HCT116 (cell line): ENCODE measurements around the gene OR2B6. TPM values are rescaled to one million over a fixed set of nuclear protein-coding genes. Genes with fewer than 3 reads are reported as not detected.

Experiments
- ATAC-seq: fragments of 200-7000 bp; cut with Tn5 transposase; 2 replicates; pipeline ENCODE4 v1.9.1; 2020; ENCODE audit warnings: mild to moderate bottlenecking, moderate library complexity
- BruUV-seq: library from RNA; stranded (reverse); fragments of 400-500 nt; replicated peaks from 2 replicates; lab custom pipeline; 2021; lab: Mats Ljungman, UMichigan
- CTCF ChIA-PET: fragments of 300-600 bp; sonication (Branson Sonifier 250); formaldehyde crosslinking; loops from one replicate; lab custom pipeline; 2021; ENCODE audit warnings: antibody characterized with exemption; lab: Charles Lee
- POLR2A ChIA-PET: fragments of 300-600, 350-600 bp; sonication (Branson Sonifier 250); formaldehyde crosslinking; loops from one replicate; lab custom pipeline; 2021; ENCODE audit warnings: antibody characterized with exemption; lab: Charles Lee
- RAD21 ChIA-PET, 2 experiments: fragments of 300-600 bp; sonication (Branson Sonifier 250); formaldehyde crosslinking; loops; one replicate each; lab custom pipeline; 2023; ENCODE audit warnings: low total read pairs in 2 of 2; ENCODE audit not compliant: uncharacterized antibody in 2 of 2, unreplicated experiment in 2 of 2, low non-redundant PET in 1 of 2; lab: Charles Lee
- DNase-seq: peaks from one replicate; pipeline ENCODE4 v3.0.0-alpha.2; 2010; ENCODE audit warnings: low read depth, low spot score
- H2AFZ ChIP-seq: fragments of 200-600 bp; shearing (Covaris generic), sonication (generic); 2 replicates; pipeline ENCODE4 v1.6.1; 2017; ENCODE audit warnings: low read depth, mixed run types, mixed read lengths, antibody characterized with exemption, low read length; ENCODE audit not compliant: poor library complexity, severe bottlenecking
- H3K27ac ChIP-seq: 2 replicates; pipeline ENCODE4 v1.5.1; 2012; ENCODE audit warnings: low read depth, low read length
- H3K27me3 ChIP-seq: fragments of 200-600 bp; sonication (generic); 2 replicates; pipeline ENCODE4 v1.6.1; 2016; ENCODE audit warnings: mixed run types, low read length, mixed read lengths; ENCODE audit not compliant: insufficient read depth
- H3K36me3 ChIP-seq, 2 experiments: fragments of 200-500 bp in 1 of 2; fragments of 200-600 bp in 1 of 2; sonication (Bioruptor generic) in 1 of 2; sonication (generic) in 1 of 2; 2 replicates each; pipeline versions ENCODE4 v1.5.1 to v1.6.1; 2014 to 2016; ENCODE audit warnings: low read length in 2 of 2, inconsistent platforms in 1 of 2, mixed read lengths in 1 of 2, mixed run types in 1 of 2; ENCODE audit not compliant: insufficient read depth in 2 of 2, control insufficient read depth in 1 of 2
- H3K4me1 ChIP-seq, 2 experiments: fragments of 200-600 bp in 1 of 2; sonication (generic) in 1 of 2; 2 replicates each; pipeline versions ENCODE4 v1.5.1 to v1.6.1; 2012 to 2017; ENCODE audit warnings: low read length in 2 of 2, inconsistent platforms in 1 of 2, mild to moderate bottlenecking in 1 of 2, mixed read lengths in 1 of 2, mixed run types in 1 of 2, moderate library complexity in 1 of 2; ENCODE audit not compliant: insufficient read depth in 2 of 2, control insufficient read depth in 1 of 2
- H3K4me2 ChIP-seq: fragments of 200-600 bp; sonication (generic); 2 replicates; pipeline ENCODE4 v1.6.1; 2017; ENCODE audit warnings: mixed run types, low read length, mixed read lengths
- H3K4me3 ChIP-seq, 2 experiments: fragments of 200-600 bp in 1 of 2; sonication (generic) in 1 of 2; replicated peaks in 1 of 2; 2 replicates each; pipeline ENCODE4 v1.5.1; 2011 to 2016; ENCODE audit warnings: low read length in 2 of 2, control low read depth in 1 of 2, low read depth in 1 of 2, mild to moderate bottlenecking in 1 of 2, mixed read lengths in 1 of 2, mixed run types in 1 of 2
- H3K79me2 ChIP-seq: fragments of 200-600 bp; sonication (generic); 2 replicates; pipeline ENCODE4 v1.6.1; 2017; ENCODE audit warnings: mild to moderate bottlenecking, mixed run types, low read length, moderate library complexity, mixed read lengths; ENCODE audit not compliant: insufficient read depth
- H3K9ac ChIP-seq: fragments of 200-600 bp; sonication (generic); 2 replicates; pipeline ENCODE4 v1.6.1; 2016; ENCODE audit warnings: low read length, mixed read lengths
- H3K9me2 ChIP-seq: fragments of 200-600 bp; sonication (generic), shearing (Covaris generic); 2 replicates; pipeline ENCODE4 v1.6.1; 2017; ENCODE audit warnings: mixed run types, mild to moderate bottlenecking, moderate library complexity; ENCODE audit not compliant: insufficient read depth
- H3K9me3 ChIP-seq, 2 experiments: fragments of 200-500 bp in 1 of 2; fragments of 200-600 bp in 1 of 2; sonication (Bioruptor generic) in 1 of 2; sonication (generic) in 1 of 2; 2 replicates each; pipeline ENCODE4 v1.6.1; 2014 to 2017; ENCODE audit warnings: low read length in 2 of 2, mixed read lengths in 2 of 2, inconsistent platforms in 1 of 2, low read depth in 1 of 2, mild to moderate bottlenecking in 1 of 2, mixed run types in 1 of 2, moderate library complexity in 1 of 2; ENCODE audit not compliant: control insufficient read depth in 1 of 2, insufficient read depth in 1 of 2
- H4K20me1 ChIP-seq: fragments of 200-600 bp; sonication (generic), shearing (Covaris generic); 2 replicates; pipeline ENCODE4 v1.6.1; 2017; ENCODE audit warnings: mixed run types, mild to moderate bottlenecking, moderate library complexity; ENCODE audit not compliant: insufficient read depth
- CBX3 ChIP-seq: IDR thresholded peaks from 2 replicates; pipeline ENCODE4 v1.6.1; 2012; ENCODE audit warnings: low read depth
- EGR1 ChIP-seq: IDR thresholded peaks from 2 replicates; pipeline ENCODE4 v1.6.1; 2012; ENCODE audit warnings: low read depth
- ELF1 ChIP-seq: IDR thresholded peaks from 2 replicates; pipeline ENCODE4 v1.6.1; 2012; ENCODE audit warnings: low read depth, borderline replicate concordance
- EZH2phosphoT487 ChIP-seq: fragments of 200-600 bp; IDR thresholded peaks from 2 replicates; pipeline ENCODE4 v1.6.1; 2018; ENCODE audit warnings: antibody characterized with exemption, borderline replicate concordance
- FOSL1 ChIP-seq: IDR thresholded peaks from 2 replicates; pipeline ENCODE4 v1.6.1; 2012; ENCODE audit warnings: low read depth
- JUND ChIP-seq: IDR thresholded peaks from 2 replicates; pipeline ENCODE4 v1.6.1; 2012
- POLR2A ChIP-seq: IDR thresholded peaks from 2 replicates; pipeline ENCODE4 v1.7.0; 2011; ENCODE audit warnings: borderline replicate concordance; ENCODE audit not compliant: insufficient read depth, insufficient read length; ENCODE audit errors: extremely low read depth
- POLR2AphosphoS5 ChIP-seq: IDR thresholded peaks from 2 replicates; pipeline ENCODE4 v1.6.1; 2011; ENCODE audit warnings: mild to moderate bottlenecking, low read depth, low read length, moderate library complexity
- RAD21 ChIP-seq: IDR thresholded peaks from 2 replicates; pipeline ENCODE4 v1.6.1; 2012; ENCODE audit warnings: low read depth, mild to moderate bottlenecking
- SIN3A ChIP-seq: IDR thresholded peaks from 2 replicates; pipeline ENCODE4 v1.6.1; 2012; ENCODE audit warnings: low read depth
- YY1 ChIP-seq: IDR thresholded peaks from 2 replicates; pipeline ENCODE4 v1.6.1; 2011; ENCODE audit warnings: low read length, low read depth, moderate library complexity, mild to moderate bottlenecking; ENCODE audit not compliant: insufficient replicate concordance; ENCODE audit errors: extremely low read depth
- ZFX ChIP-seq: fragments of 450-650 bp; IDR thresholded peaks from 2 replicates; pipeline ENCODE4 v1.6.1; 2017
- ZNF274 ChIP-seq: fragments of 200-500 bp; sonication (Bioruptor generic); IDR thresholded peaks from 2 replicates; pipeline ENCODE4 v1.6.1; 2014; ENCODE audit warnings: mild to moderate bottlenecking, low read depth, low read length, inconsistent platforms
- intact Hi-C: fragments of 100-400 bp; cut with micrococcal nuclease; formaldehyde crosslinking; loops from 2 replicates; pipeline ENCODE4 v1.10.0; 2022
- total RNA-seq: library from RNA; stranded (reverse); gene quantifications from one replicate; pipeline ENCODE4 v1.2.1, GENCODE V29; 2021; ENCODE audit not compliant: unreplicated experiment
- TF ChIP-seq, protein P1 (sequence below): IDR thresholded peaks from 2 replicates; pipeline ENCODE4 v1.6.1; 2011; ENCODE audit warnings: mild to moderate bottlenecking, low read length, moderate library complexity; ENCODE audit not compliant: insufficient replicate concordance; ENCODE audit errors: extremely low read depth
- TF ChIP-seq, protein P2 (sequence below): IDR thresholded peaks from 2 replicates; pipeline ENCODE4 v1.6.1; 2012; ENCODE audit warnings: low read depth

The OR2B6 gene
- total RNA-seq, 1 experiment from 2014 or later, result 0.25 TPM

DNA sequence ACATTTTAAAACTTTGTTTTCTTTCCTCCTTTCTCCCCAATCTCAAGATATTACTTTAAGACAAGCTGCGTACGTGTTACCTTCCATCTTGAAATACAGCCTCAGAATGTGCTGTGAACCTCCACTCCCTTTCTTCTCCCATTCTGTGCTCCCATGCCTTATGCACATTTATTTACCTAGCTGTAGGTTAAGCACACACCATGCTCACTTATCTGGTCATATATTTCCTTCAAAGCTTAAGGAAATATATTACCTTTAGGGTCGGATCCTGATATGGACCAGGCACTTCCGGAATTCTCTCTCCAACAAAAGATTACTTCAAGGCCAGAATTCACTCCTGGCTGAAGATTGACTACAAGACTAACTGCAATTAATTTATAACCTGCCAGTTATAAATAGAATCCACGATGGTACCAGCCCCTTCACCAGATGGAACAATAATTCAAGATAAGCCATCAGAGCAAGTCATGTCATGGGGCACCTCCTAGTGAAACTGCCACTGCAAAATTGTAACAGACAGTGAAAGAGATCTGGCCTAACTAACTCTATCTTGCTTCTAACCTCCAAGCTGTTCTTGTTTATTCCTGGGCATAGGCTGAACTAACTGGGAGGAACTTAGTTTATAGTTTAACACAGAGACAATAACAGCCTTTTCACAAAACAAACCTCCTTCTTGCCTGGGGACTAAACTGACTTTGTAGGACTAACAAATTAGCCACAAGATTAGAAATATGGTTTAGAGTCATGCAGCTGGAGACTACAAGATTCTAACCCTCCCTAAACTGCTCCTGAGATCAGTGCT, 47.5 kb downstream of the OR2B6 start (continued):
- TF ChIP-seq, protein P1, sequence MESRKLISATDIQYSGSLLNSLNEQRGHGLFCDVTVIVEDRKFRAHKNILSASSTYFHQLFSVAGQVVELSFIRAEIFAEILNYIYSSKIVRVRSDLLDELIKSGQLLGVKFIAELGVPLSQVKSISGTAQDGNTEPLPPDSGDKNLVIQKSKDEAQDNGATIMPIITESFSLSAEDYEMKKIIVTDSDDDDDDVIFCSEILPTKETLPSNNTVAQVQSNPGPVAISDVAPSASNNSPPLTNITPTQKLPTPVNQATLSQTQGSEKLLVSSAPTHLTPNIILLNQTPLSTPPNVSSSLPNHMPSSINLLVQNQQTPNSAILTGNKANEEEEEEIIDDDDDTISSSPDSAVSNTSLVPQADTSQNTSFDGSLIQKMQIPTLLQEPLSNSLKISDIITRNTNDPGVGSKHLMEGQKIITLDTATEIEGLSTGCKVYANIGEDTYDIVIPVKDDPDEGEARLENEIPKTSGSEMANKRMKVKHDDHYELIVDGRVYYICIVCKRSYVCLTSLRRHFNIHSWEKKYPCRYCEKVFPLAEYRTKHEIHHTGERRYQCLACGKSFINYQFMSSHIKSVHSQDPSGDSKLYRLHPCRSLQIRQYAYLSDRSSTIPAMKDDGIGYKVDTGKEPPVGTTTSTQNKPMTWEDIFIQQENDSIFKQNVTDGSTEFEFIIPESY, result no peak
- TF ChIP-seq RAD21, result no peak
- TF ChIP-seq JUND, result no peak
- no peak for TF ChIP-seq EGR1
- no peak for TF ChIP-seq SIN3A
- TF ChIP-seq POLR2A, result no peak
- no peak for TF ChIP-seq ZFX
- no peak for TF ChIP-seq YY1
- no peak for TF ChIP-seq EZH2phosphoT487

DNA sequence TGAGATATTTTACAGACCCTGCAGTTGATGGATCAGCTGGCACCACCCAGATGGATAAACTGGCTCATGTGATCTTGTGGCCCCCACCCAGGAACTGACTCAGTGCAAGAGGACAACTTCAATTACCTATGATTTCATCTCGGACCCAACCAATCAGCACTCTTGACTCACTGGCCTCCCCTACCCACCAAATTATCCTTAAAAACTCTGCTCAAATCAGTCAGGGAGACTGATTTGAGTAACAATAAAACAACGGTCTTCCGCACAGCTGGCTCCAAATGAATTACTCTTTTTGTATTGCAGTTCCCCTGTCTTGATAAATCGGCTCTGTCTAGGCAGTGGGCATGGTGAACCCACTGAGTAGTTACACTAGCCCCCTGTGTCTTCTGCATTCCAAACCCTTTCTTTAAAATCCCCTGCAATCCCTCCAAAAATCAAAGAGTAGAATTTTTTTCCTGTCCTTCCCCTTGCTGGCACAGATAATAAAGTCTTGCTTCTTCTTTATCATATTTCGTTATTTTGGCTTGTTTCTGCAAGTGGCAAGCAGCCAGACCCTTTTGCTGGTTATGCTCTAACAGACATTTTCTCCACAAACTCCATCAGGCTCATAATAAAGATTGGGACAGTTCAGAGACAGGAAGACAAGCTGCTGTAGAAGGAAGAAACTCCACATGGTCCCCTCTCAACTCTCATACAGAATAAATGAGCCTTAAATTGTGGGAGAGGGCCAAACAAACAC, 48.3 kb downstream of the OR2B6 start:
- Histone ChIP-seq H3K79me2 (no peaks in the 10 kb centered on the region), H3K9ac (no peak overlapping the region), H3K27me3 (no peaks in the 10 kb centered on the region), H3K4me3 (no peak overlapping the region), H3K9me2 (no peaks in the 10 kb centered on the region), H2AFZ (no peak overlapping the region), H3K9me3 (no peaks in the 10 kb centered on the region), H4K20me1 (no peaks in the 10 kb centered on the region), H3K4me2 (no peak overlapping the region), H3K36me3 (no peaks in the 10 kb centered on the region), H3K27ac (no peak overlapping the region), H3K4me1 (no peaks in the 10 kb centered on the region)
- ChIA-PET POLR2A (no interaction called here), CTCF (no interaction called here), RAD21 (no interaction called here)
- ATAC-seq (no peak), DNase-seq (no peak)
- intact Hi-C loops, result no loop called here
- BruUV-seq, result no TSS peak
- no peak for TF ChIP-seq POLR2A
- no peak for TF ChIP-seq YY1
- no peak for TF ChIP-seq ZFX
- no peak for TF ChIP-seq ZNF274
- TF ChIP-seq, protein P1, result no peak
- no peak for TF ChIP-seq CBX3
- no peak for TF ChIP-seq EGR1
- TF ChIP-seq POLR2AphosphoS5, result no peak
- TF ChIP-seq JUND, result no peak
- TF ChIP-seq EZH2phosphoT487, result no peak
- no peak for TF ChIP-seq ELF1
- TF ChIP-seq FOSL1, result no peak
- TF ChIP-seq, protein P2, sequence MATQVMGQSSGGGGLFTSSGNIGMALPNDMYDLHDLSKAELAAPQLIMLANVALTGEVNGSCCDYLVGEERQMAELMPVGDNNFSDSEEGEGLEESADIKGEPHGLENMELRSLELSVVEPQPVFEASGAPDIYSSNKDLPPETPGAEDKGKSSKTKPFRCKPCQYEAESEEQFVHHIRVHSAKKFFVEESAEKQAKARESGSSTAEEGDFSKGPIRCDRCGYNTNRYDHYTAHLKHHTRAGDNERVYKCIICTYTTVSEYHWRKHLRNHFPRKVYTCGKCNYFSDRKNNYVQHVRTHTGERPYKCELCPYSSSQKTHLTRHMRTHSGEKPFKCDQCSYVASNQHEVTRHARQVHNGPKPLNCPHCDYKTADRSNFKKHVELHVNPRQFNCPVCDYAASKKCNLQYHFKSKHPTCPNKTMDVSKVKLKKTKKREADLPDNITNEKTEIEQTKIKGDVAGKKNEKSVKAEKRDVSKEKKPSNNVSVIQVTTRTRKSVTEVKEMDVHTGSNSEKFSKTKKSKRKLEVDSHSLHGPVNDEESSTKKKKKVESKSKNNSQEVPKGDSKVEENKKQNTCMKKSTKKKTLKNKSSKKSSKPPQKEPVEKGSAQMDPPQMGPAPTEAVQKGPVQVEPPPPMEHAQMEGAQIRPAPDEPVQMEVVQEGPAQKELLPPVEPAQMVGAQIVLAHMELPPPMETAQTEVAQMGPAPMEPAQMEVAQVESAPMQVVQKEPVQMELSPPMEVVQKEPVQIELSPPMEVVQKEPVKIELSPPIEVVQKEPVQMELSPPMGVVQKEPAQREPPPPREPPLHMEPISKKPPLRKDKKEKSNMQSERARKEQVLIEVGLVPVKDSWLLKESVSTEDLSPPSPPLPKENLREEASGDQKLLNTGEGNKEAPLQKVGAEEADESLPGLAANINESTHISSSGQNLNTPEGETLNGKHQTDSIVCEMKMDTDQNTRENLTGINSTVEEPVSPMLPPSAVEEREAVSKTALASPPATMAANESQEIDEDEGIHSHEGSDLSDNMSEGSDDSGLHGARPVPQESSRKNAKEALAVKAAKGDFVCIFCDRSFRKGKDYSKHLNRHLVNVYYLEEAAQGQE, result no peak
- no peak for TF ChIP-seq RAD21
